Measurements from ENCODE around the gene USF2.
A peak's percentile ranks its signal among the peaks of the same experiment; 100 is the strongest.

The USF2 gene

DNA sequence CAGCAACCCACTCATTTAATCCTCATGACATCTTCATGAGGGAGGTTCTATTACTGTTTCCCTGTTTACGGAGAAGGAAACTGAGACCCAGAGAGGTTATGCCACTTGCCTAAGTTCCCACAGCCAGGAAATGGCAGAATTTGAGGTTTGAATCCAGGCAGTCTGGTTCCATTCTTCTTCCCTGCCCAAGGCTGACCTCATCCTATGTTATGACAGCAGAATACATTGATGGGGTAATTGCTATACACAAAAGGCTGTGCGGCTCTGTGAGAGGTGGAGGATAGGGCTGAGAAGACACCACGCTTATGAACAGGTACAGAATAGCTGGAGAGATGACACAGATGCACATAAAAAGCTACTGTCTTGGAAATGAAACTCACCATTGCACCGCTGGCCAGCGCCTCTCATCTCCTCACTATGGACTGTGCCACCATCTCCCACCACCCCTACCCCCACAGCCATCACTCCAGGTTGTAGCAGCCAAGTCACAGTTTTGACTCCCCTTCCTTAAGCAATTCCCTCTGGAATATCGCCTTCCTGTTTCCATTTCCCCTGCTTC is 34.7 kb downstream of the USF2 start:
- Histone ChIP-seq H3K4me3 (ENCODE audit: low read depth, low read length) (no peak overlapping the region), H3K36me3 (no peaks in the 10 kb centered on the region), H3K27me3 (ENCODE audit: insufficient read depth, low read depth, severe bottlenecking) (no peaks in the 10 kb centered on the region), H3K9me3 (ENCODE audit: severe bottlenecking) (no peaks in the 10 kb centered on the region), H3K27ac (no peak overlapping the region)
- TF ChIP-seq, protein P1, sequence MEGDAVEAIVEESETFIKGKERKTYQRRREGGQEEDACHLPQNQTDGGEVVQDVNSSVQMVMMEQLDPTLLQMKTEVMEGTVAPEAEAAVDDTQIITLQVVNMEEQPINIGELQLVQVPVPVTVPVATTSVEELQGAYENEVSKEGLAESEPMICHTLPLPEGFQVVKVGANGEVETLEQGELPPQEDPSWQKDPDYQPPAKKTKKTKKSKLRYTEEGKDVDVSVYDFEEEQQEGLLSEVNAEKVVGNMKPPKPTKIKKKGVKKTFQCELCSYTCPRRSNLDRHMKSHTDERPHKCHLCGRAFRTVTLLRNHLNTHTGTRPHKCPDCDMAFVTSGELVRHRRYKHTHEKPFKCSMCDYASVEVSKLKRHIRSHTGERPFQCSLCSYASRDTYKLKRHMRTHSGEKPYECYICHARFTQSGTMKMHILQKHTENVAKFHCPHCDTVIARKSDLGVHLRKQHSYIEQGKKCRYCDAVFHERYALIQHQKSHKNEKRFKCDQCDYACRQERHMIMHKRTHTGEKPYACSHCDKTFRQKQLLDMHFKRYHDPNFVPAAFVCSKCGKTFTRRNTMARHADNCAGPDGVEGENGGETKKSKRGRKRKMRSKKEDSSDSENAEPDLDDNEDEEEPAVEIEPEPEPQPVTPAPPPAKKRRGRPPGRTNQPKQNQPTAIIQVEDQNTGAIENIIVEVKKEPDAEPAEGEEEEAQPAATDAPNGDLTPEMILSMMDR (IDR thresholded peaks at IDR 0.05; ENCODE audit: low read depth, low read length), result no peak
- no peak for DNase-seq

DNA sequence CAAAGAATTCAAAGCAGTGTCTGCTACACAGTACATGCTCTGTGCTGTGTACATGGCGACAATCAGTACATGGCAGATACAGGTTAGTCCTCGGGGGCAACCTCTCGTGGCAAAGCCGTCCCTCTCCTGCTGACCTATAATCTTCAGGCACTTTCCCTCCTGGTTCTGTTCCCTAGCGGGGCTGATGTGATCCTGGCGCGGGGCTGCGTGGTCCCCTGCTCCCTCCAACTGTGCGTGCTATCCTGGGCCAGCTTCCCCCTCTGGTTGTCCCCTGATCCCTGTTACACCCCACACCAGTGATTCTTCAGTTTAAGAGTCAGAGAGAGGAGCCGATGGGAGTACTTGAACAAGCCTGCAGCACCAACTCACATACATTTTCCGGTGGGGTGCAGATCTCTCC is 35.3 kb downstream of the USF2 start:
- no peaks in the 10 kb centered on the region for H3K36me3 ChIP-seq
- TF ChIP-seq, protein P1 (IDR thresholded peaks at IDR 0.05; ENCODE audit: low read depth, low read length), result no peak

DNA sequence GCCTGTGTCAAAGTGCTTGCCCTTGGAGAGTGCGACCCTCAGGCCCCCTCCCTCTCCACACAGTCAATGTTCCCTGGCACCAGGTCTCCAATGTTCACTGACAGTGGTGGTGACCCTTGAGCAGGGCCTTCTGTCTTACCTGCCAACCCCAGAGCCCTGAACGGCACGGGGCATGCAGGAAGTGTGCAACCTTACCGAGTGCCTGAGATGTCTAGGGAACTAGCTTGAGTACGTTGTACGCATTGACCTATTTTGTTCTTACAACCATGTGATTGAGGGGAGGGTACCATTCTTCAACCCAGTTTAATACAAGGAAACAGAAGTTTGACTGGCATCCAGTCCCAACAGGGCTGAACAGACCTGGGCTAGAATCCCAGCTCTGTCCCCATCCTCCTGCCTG is 36.4 kb downstream of the USF2 start:
- H3K27me3 ChIP-seq (ENCODE audit: insufficient read depth, low read depth, severe bottlenecking), result no peaks in the 10 kb centered on the region
- H3K9me3 ChIP-seq (ENCODE audit: severe bottlenecking), result no peaks in the 10 kb centered on the region
- H3K27ac ChIP-seq, result no peak overlapping the region
- DNase-seq, result no peak
- H3K36me3 ChIP-seq, result no peaks in the 10 kb centered on the region
- H3K4me3 ChIP-seq (ENCODE audit: low read depth, low read length), result no peak overlapping the region
- TF ChIP-seq, protein P1 (IDR thresholded peaks at IDR 0.05; ENCODE audit: low read depth, low read length), result no peak

More for the DNA sequence above, 35.3 kb downstream of the USF2 start:
- Histone ChIP-seq H3K4me3 (ENCODE audit: low read depth, low read length) (no peak overlapping the region), H3K9me3 (ENCODE audit: severe bottlenecking) (no peaks in the 10 kb centered on the region), H3K27ac (no peak overlapping the region), H3K27me3 (ENCODE audit: insufficient read depth, low read depth, severe bottlenecking) (no peaks in the 10 kb centered on the region)
- no peak for DNase-seq

DNA sequence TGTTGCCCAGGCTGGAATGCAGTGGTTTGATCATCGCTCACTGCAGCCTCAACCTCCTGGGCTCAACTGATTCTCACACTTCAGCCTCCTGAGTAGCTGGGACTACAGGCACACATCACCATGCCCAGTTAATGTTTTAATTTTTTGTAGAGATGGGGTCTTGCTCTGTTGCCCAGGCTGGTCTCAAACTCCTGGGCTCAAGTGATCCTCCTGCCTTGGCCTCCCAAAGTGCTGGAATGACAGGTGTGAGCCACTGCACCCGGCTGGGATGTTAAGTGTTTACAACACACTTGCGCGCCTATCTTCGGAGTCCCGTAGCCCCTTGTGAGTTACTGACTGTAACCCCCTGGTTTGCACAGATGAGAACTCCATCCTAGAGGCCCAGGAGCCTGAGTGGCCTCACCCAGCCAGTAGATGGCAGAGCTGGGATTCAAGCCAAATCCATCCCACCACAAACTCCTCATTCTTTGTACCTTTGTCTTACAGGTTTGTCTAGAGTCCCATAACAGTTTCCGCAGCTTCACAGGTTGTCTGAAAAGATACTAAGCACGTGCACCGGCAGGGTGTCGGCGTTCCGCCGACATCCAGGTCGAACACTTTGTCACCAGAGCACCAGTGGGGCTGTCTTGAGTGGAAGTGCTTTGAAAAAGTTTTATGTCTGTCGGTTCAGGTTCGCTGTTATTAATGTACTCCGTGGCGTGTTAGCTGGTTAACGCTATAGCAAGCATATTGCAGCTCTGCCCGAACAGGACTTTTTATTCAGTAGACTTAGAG is 37.9 kb downstream of the USF2 start:
- H3K9me3 ChIP-seq (ENCODE audit: severe bottlenecking), result no peaks in the 10 kb centered on the region
- H3K36me3 ChIP-seq, result no peaks in the 10 kb centered on the region
- no peak overlapping the region for H3K4me3 ChIP-seq (ENCODE audit: low read depth, low read length)
- H3K27me3 ChIP-seq (ENCODE audit: insufficient read depth, low read depth, severe bottlenecking), result no peaks in the 10 kb centered on the region
- TF ChIP-seq, protein P1 (IDR thresholded peaks at IDR 0.05; ENCODE audit: low read depth, low read length), result peak; percentile 82
- peak; percentile 44 for DNase-seq
- no peak overlapping the region for H3K27ac ChIP-seq

DNA sequence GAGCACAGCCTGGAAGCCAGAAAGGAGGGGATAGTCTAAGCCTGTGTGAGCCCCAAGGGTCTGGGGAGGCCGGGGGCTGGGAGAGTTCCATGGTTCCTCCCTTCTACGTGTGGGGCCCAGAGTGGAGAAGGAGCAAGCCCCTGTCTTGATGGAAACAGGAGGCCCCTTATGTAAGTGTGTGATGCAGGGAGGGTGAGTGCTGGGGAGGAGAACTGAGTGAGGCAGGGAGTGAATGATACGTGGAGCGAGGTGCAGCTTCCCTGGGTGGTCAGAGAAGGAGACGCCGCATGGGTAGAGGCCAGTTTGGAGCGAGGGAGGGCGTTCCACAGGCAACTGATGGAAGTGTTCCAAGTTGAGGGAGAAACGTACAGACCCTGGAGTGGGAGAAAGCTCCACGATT is 39.2 kb downstream of the USF2 start:
- H3K27ac ChIP-seq, result no peak overlapping the region
- TF ChIP-seq, protein P1 (IDR thresholded peaks at IDR 0.05; ENCODE audit: low read depth, low read length), result no peak
- DNase-seq, result no peak

More for the DNA sequence above, 39.2 kb downstream of the USF2 start:
- Histone ChIP-seq H3K36me3 (no peaks in the 10 kb centered on the region), H3K27me3 (ENCODE audit: insufficient read depth, low read depth, severe bottlenecking) (no peaks in the 10 kb centered on the region), H3K4me3 (ENCODE audit: low read depth, low read length) (no peak overlapping the region), H3K9me3 (ENCODE audit: severe bottlenecking) (no peaks in the 10 kb centered on the region)
